ENCODE results near the gene ZNF554.

GRCh38 chr19:2827022-2827421 is 7.4 kb downstream of the ZNF554 start:
- TF ChIP-seq CTCF (IDR thresholded peaks at IDR 0.05): no peak
- no peak for TF ChIP-seq POLR2A (IDR thresholded peaks at IDR 0.05)
- TF ChIP-seq POLR2AphosphoS5 (IDR thresholded peaks at IDR 0.05): no peak
